IMR-90 (cell line): ENCODE measurements around the gene IGFBP7. TPM values are rescaled to one million over a fixed set of nuclear protein-coding genes. Genes with fewer than 3 reads are reported as not detected.

Experiments
- CEBPB ChIP-seq: IDR thresholded peaks from 2 replicates; pipeline ENCODE4 v1.6.1; 2012; ENCODE audit warnings: low read depth, low read length, improper control_type of control experiment
- USF2 ChIP-seq: fragments of 150-350 bp; IDR thresholded peaks from 2 replicates; pipeline ENCODE4 v1.6.1; 2017; ENCODE audit warnings: mild to moderate bottlenecking, antibody characterized with exemption, low read length, low read depth
- polyA plus RNA-seq, 3 experiments: library from polyadenylated mRNA; depleted of rRNA; stranded (reverse); fragments of >200 nt; gene quantifications; 2 replicates each; pipeline ENCODE4 v1.2.3, GENCODE V29; 2012; ENCODE audit warnings: low replicate concordance in 1 of 3
- total RNA-seq: library from RNA; depleted of rRNA; stranded (reverse); fragments of >200 nt; gene quantifications from 2 replicates; pipeline ENCODE4 v1.2.3, GENCODE V29; 2012

IGFBP7 gene
- total and polyA plus RNA-seq, 2 of the 4 experiments (the other 2 are of a cell fraction), result 33.2 to 267 TPM

- TF ChIP-seq USF2, result no peak
- no peak for TF ChIP-seq CEBPB
Observed at GRCh38 chr4:57102050-57102624, 8.0 kb downstream of the IGFBP7 start (continued).
